HL-60 (cell line): ENCODE results near the gene GARRE1.

Source experiments
- DNase-seq, 2 experiments: peaks; one replicate each; pipeline ENCODE4 v3.0.0-alpha.2; 2010 to 2020; ENCODE audit warnings: low read depth in 1 of 2, low spot score in 1 of 2
- H3K27ac ChIP-seq: fragments of 250-450 bp; sonication (Bioruptor Pico); replicated peaks from 2 replicates; pipeline ENCODE4 v1.5.1; 2020; ENCODE audit warnings: mild to moderate bottlenecking, moderate library complexity
- H3K27me3 ChIP-seq: fragments of 250-450 bp; sonication (Bioruptor Pico); 2 replicates; pipeline ENCODE4 v1.5.1; 2021; ENCODE audit warnings: mild to moderate bottlenecking, moderate library complexity; ENCODE audit not compliant: insufficient read depth, poor library complexity, severe bottlenecking
- H3K4me3 ChIP-seq: replicated peaks from 2 replicates; pipeline ENCODE4 v1.5.1; 2011; ENCODE audit warnings: mild to moderate bottlenecking, control low read depth, low read length; ENCODE audit not compliant: insufficient read depth
- GABPA ChIP-seq: IDR thresholded peaks from 2 replicates; pipeline ENCODE4 v1.6.1; 2012; ENCODE audit warnings: low read depth
- POLR2AphosphoS5 ChIP-seq: IDR thresholded peaks from 2 replicates; pipeline ENCODE4 v1.6.1; 2012; ENCODE audit warnings: low read depth
- SPI1 ChIP-seq: IDR thresholded peaks from 2 replicates; pipeline ENCODE4 v1.6.1; 2012; ENCODE audit warnings: low read depth, mild to moderate bottlenecking, borderline replicate concordance
- TF ChIP-seq, protein P1 (sequence below): IDR thresholded peaks from one replicate; pipeline ENCODE4 v1.5.1; 2011; ENCODE audit warnings: low read length, control low read depth, inconsistent platforms; ENCODE audit not compliant: insufficient read depth
- TF ChIP-seq, protein P2 (sequence below): IDR thresholded peaks from 2 replicates; pipeline ENCODE4 v1.6.1; 2012; ENCODE audit warnings: low read depth; ENCODE audit not compliant: insufficient replicate concordance

The GARRE1 gene

DNA sequence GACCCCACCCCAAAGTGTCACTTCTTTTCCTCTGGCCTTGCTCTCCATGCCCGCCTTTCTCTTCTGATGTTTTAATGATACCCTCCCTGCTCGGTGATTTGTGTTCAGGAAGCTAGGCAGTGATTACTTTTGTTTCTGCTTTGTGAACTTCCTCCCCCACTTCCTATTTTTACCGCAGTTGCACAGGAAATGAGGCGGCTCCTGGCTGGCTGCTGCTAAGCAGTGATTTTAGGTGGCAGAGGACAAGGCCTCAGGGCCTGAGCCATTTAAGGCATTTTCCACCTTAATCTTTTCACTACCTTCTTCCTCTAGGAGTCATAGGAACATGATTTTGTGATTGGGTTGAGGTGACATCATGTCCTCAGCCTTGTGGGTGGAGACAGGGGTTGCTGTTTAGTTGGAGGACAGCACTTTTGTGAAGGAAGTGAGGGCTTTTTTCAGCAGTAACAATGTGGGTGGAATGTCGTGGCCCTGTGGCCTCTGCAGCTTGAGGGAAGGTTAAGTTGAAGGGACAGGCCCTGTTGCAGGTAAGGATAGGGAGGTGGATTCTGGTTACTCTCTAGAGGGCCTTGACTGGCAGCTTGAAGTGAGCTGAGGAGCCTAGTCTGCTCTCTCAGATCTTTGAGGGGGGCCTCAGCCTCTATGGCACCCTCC lies 15.7 kb downstream of the GARRE1 start:
- DNase-seq = peak in 1 of 2 experiments; percentile 70
- TF ChIP-seq, protein P1, sequence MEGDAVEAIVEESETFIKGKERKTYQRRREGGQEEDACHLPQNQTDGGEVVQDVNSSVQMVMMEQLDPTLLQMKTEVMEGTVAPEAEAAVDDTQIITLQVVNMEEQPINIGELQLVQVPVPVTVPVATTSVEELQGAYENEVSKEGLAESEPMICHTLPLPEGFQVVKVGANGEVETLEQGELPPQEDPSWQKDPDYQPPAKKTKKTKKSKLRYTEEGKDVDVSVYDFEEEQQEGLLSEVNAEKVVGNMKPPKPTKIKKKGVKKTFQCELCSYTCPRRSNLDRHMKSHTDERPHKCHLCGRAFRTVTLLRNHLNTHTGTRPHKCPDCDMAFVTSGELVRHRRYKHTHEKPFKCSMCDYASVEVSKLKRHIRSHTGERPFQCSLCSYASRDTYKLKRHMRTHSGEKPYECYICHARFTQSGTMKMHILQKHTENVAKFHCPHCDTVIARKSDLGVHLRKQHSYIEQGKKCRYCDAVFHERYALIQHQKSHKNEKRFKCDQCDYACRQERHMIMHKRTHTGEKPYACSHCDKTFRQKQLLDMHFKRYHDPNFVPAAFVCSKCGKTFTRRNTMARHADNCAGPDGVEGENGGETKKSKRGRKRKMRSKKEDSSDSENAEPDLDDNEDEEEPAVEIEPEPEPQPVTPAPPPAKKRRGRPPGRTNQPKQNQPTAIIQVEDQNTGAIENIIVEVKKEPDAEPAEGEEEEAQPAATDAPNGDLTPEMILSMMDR = no peak
- TF ChIP-seq GABPA = peak; percentile 64
- peak; percentile 85 for TF ChIP-seq POLR2AphosphoS5
- peak; percentile 92 for TF ChIP-seq SPI1
- TF ChIP-seq, protein P2, sequence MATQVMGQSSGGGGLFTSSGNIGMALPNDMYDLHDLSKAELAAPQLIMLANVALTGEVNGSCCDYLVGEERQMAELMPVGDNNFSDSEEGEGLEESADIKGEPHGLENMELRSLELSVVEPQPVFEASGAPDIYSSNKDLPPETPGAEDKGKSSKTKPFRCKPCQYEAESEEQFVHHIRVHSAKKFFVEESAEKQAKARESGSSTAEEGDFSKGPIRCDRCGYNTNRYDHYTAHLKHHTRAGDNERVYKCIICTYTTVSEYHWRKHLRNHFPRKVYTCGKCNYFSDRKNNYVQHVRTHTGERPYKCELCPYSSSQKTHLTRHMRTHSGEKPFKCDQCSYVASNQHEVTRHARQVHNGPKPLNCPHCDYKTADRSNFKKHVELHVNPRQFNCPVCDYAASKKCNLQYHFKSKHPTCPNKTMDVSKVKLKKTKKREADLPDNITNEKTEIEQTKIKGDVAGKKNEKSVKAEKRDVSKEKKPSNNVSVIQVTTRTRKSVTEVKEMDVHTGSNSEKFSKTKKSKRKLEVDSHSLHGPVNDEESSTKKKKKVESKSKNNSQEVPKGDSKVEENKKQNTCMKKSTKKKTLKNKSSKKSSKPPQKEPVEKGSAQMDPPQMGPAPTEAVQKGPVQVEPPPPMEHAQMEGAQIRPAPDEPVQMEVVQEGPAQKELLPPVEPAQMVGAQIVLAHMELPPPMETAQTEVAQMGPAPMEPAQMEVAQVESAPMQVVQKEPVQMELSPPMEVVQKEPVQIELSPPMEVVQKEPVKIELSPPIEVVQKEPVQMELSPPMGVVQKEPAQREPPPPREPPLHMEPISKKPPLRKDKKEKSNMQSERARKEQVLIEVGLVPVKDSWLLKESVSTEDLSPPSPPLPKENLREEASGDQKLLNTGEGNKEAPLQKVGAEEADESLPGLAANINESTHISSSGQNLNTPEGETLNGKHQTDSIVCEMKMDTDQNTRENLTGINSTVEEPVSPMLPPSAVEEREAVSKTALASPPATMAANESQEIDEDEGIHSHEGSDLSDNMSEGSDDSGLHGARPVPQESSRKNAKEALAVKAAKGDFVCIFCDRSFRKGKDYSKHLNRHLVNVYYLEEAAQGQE = no peak
- peak overlapping the region; percentile 23; the same call in 1 of the 2 replicates for H3K27ac ChIP-seq
- no peak overlapping the region for H3K4me3 ChIP-seq
- H3K27me3 ChIP-seq = no peaks in the 10 kb centered on the region

DNA sequence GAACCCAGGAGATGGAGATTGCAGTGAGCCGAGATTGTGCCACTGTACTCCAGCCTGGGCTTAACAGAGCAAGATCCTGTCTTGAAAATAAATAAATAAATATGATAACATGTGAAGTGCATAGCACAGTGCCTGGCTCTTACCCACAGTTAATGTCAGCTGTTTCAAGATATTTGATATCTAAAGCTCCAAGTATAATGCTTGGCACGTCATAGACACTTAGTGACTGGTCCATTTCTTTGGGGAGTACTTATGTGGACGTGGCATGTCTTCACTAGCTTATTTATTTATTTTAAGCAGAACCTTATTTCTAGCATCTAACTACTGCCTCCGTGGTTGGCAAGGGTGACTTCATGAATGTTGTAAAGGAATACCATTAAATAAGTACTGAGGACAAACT lies 18.8 kb downstream of the GARRE1 start:
- DNase-seq = no peak
- TF ChIP-seq SPI1 (no peak), POLR2AphosphoS5 (no peak), GABPA (no peak)
- TF ChIP-seq, protein P2 = no peak
- TF ChIP-seq, protein P1 = no peak
- no peak overlapping the region for H3K4me3 ChIP-seq
- H3K27ac ChIP-seq = no peak overlapping the region
- H3K27me3 ChIP-seq = no peaks in the 10 kb centered on the region

DNA sequence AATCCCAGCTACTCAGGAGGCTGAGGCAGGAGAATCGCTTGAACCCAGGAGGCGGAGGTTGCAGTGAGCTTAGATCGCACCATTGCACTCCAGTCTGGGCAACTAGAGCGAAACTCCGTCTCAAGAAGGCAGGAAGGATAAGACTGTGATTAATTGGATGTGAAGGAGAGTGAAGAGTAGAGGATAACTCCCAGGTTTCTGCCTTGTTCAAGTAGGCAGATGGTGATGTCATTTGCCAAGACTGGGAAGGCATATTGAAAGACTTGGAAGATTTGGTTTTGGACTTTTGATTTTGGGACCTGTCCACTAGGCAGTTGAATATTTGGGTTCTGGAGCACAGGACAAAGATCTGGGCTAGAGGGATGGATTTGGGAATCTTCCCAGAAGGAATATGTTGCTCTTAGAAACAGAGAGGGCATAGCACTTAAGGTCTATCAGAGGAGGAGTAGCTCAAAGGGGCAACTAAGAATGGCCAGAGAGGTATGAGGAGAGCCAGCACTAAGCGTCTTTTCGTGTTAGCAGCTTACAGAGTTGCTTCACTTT lies 20.0 kb downstream of the GARRE1 start:
- H3K4me3 ChIP-seq = no peak overlapping the region
- TF ChIP-seq, protein P2 = no peak
- TF ChIP-seq POLR2AphosphoS5 (no peak), GABPA (no peak), SPI1 (no peak)
- TF ChIP-seq, protein P1 = no peak
- DNase-seq = no peak
- no peaks in the 10 kb centered on the region for H3K27me3 ChIP-seq
- no peak overlapping the region for H3K27ac ChIP-seq
